Naive thymus-derived CD4-positive, alpha-beta T cell (primary cell): ENCODE data around the gene AGBL1. TPM values are rescaled to one million over a fixed set of nuclear protein-coding genes. Genes with fewer than 3 reads are reported as not detected.

ENCODE experiments used
- ATAC-seq: fragments of 150-1000 bp; cut with Tn5 transposase; 2 replicates; pipeline ENCODE4 v1.10.0; 2021; ENCODE audit warnings: mild to moderate bottlenecking, moderate library complexity
- CTCF ChIA-PET: fragments of 350-600 bp; sonication (Branson Sonifier 250); formaldehyde crosslinking; loops from one replicate; lab custom pipeline; 2021; ENCODE audit warnings: antibody characterized with exemption; lab: Charles Lee
- POLR2A ChIA-PET: fragments of 350-600 bp; sonication (Branson Sonifier 250); formaldehyde crosslinking; loops from one replicate; lab custom pipeline; 2021; ENCODE audit warnings: antibody characterized with exemption, inconsistent platforms; lab: Charles Lee
- DNase-seq, 9 donors: peaks; one replicate each; pipeline versions ENCODE4 v3.0.0 to v3.0.0-alpha.2; 2020 to 2022; ENCODE audit warnings: mixed read lengths in 1 of 9
- H3K27ac ChIP-seq: one replicate; pipeline ENCODE4 v1.7.0; 2013; ENCODE audit warnings: mild to moderate bottlenecking, low read depth, low read length, moderate library complexity
- H3K27me3 ChIP-seq, 2 donors: one replicate each; pipeline ENCODE4 v1.7.0; 2013; ENCODE audit warnings: low read length in 2 of 2, mild to moderate bottlenecking in 2 of 2, moderate library complexity in 2 of 2; ENCODE audit not compliant: control insufficient read depth in 2 of 2, insufficient read depth in 2 of 2
- H3K36me3 ChIP-seq, 3 experiments: 1 replicate in 2 of 3; 2 replicates in 1 of 3; pipeline ENCODE4 v1.7.0; 2013; ENCODE audit warnings: low read length in 3 of 3, mild to moderate bottlenecking in 3 of 3, moderate library complexity in 1 of 3; ENCODE audit not compliant: insufficient read depth in 3 of 3, control insufficient read depth in 2 of 3
- H3K4me1 ChIP-seq, 2 donors: one replicate each; pipeline ENCODE4 v1.7.0; 2013; ENCODE audit warnings: low read length in 2 of 2, mild to moderate bottlenecking in 2 of 2, moderate library complexity in 1 of 2; ENCODE audit not compliant: control insufficient read depth in 2 of 2, insufficient read depth in 2 of 2
- H3K4me3 ChIP-seq: 2 replicates; pipeline ENCODE4 v1.7.0; 2013; ENCODE audit warnings: mild to moderate bottlenecking, low read length
- H3K9me3 ChIP-seq, 3 experiments: 1 replicate in 2 of 3; 2 replicates in 1 of 3; pipeline ENCODE4 v1.7.0; 2013; ENCODE audit warnings: low read length in 3 of 3; ENCODE audit not compliant: control insufficient read depth in 2 of 3
- H3K27ac Mint-ChIP-seq, 9 donors: one replicate each; pipeline ENCODE4 v1.8.0; 2020 to 2022; ENCODE audit warnings: mixed read lengths in 9 of 9, mild to moderate bottlenecking in 8 of 9, moderate library complexity in 5 of 9, inconsistent platforms in 2 of 9
- H3K27me3 Mint-ChIP-seq, 5 donors: one replicate each; pipeline ENCODE4 v1.8.0; 2021 to 2022; ENCODE audit warnings: mixed read lengths in 5 of 5, mild to moderate bottlenecking in 1 of 5
- H3K36me3 Mint-ChIP-seq, 5 donors: one replicate each; pipeline ENCODE4 v1.8.0; 2020 to 2022; ENCODE audit warnings: mixed read lengths in 5 of 5, mild to moderate bottlenecking in 3 of 5, inconsistent platforms in 1 of 5
- H3K4me1 Mint-ChIP-seq, 7 donors: one replicate each; pipeline ENCODE4 v1.8.0; 2020 to 2022; ENCODE audit warnings: mixed read lengths in 7 of 7, mild to moderate bottlenecking in 3 of 7, inconsistent platforms in 1 of 7
- H3K4me3 Mint-ChIP-seq, 10 donors: one replicate each; pipeline ENCODE4 v1.8.0; 2020 to 2022; ENCODE audit warnings: mild to moderate bottlenecking in 10 of 10, mixed read lengths in 10 of 10, moderate library complexity in 6 of 10, inconsistent platforms in 2 of 10
- H3K9me3 Mint-ChIP-seq, 11 donors: one replicate each; pipeline ENCODE4 v1.8.0; 2020 to 2022; ENCODE audit warnings: mixed read lengths in 11 of 11, mild to moderate bottlenecking in 4 of 11, inconsistent platforms in 1 of 11, moderate library complexity in 1 of 11
- intact Hi-C, 2 donors: fragments of 100-400 bp; cut with micrococcal nuclease; formaldehyde crosslinking; loops; one replicate each; pipeline ENCODE4 v1.15.1; 2023
- polyA plus RNA-seq, 2 donors: library from polyadenylated mRNA; unstranded; fragments of 300-500 nt; fragmentation: Illumina TruSeq; gene quantifications; one replicate each; pipeline ENCODE4 v1.2.3, GENCODE V29; 2021
- total RNA-seq, 6 experiments: library from RNA in 5 of 6; stranded (reverse) in 5 of 6; gene quantifications; 1 replicate in 5 of 6; 2 replicates in 1 of 6; pipeline ENCODE4 v1.2.3 and lab custom pipeline; 2021 to 2026

AGBL1 gene
- not detected for total RNA-seq
- not detected for polyA plus RNA-seq
- total RNA-seq (lab: John Stamatoyannopoulos, UW) = not detected

- Mint-ChIP-seq H3K27ac (no peak within 1 kb of the TSS), H3K36me3 (no peaks in the 10 kb centered on the region), H3K4me1 (peaks cover 0 to 26% (median 25%) of the 10 kb centered on the region in 7 donors), H3K27me3 (peaks cover 5 to 26% (median 6%) of the 10 kb centered on the region in 5 donors), H3K4me3 (no peak within 1 kb of the TSS), H3K9me3 (peaks cover 0 to 1% (median 0%) of the 10 kb centered on the region in 11 donors)
- Histone ChIP-seq H3K27ac (no peak within 1 kb of the TSS), H3K36me3 (no peaks in the 10 kb centered on the region), H3K4me1 (peaks cover 0 to 21% of the 10 kb centered on the region in 2 donors), H3K27me3 (no peaks in the 10 kb centered on the region), H3K9me3 (no peaks in the 10 kb centered on the region), H3K4me3 (no peak within 1 kb of the TSS)
- CTCF ChIA-PET = no interaction called here
- DNase-seq (no peak), ATAC-seq (no peak)
- intact Hi-C loops = no loop called here
- POLR2A ChIA-PET = no interaction called here
Observed at GRCh38 chr15:86079508-86080266, at the start of gene AGBL1. Gene AGBL1, plus strand, starts transcription at chr15:86079871.

- no peaks in the 10 kb centered on the region for H3K4me1 Mint-ChIP-seq
- H3K27ac Mint-ChIP-seq = no peak overlapping the region
- no peak overlapping the region for H3K4me3 Mint-ChIP-seq
- ChIA-PET CTCF (no interaction called here), POLR2A (no interaction called here)
- no peak overlapping the region for H3K4me3 ChIP-seq
- H3K9me3 ChIP-seq = no peaks in the 10 kb centered on the region
- H3K4me1 ChIP-seq = no peaks in the 10 kb centered on the region
- H3K27me3 Mint-ChIP-seq = peaks cover 0 to 19% (median 13%) of the 10 kb centered on the region in 5 donors
- intact Hi-C loops = no loop called here
- DNase-seq (no peak), ATAC-seq (no peak)
- H3K9me3 Mint-ChIP-seq = no peaks in the 10 kb centered on the region
- no peak overlapping the region for H3K27ac ChIP-seq
- H3K27me3 ChIP-seq = no peaks in the 10 kb centered on the region
- no peaks in the 10 kb centered on the region for H3K36me3 Mint-ChIP-seq
- no peaks in the 10 kb centered on the region for H3K36me3 ChIP-seq
Observed at GRCh38 chr15:86034904-86035303, 44.8 kb upstream of the AGBL1 start.

DNA sequence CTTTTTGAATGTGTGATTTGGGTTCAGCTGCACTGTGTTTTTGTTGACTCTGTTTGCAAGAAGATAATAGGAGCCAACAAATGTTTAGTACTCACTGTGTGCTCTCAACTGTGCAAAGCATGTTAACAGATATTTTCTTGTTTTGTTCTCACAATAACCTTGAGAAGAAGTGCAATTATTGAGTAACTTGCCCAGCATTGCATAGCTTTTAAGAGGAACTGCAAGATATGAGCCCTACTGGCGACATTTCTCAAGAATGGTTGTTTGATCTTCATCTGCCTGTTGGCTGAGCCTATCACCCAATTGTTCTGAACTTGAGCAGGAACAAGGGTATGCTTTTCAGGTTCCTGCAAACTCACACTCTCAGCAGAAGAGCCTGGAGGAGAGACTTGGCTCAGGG lies 43.4 kb upstream of the AGBL1 start:
- Histone ChIP-seq H3K4me3 (no peak overlapping the region), H3K9me3 (no peaks in the 10 kb centered on the region), H3K4me1 (no peaks in the 10 kb centered on the region), H3K36me3 (no peaks in the 10 kb centered on the region), H3K27me3 (no peaks in the 10 kb centered on the region), H3K27ac (no peak overlapping the region)
- Mint-ChIP-seq H3K27me3 (peaks cover 0 to 26% (median 13%) of the 10 kb centered on the region in 5 donors), H3K36me3 (no peaks in the 10 kb centered on the region), H3K9me3 (no peaks in the 10 kb centered on the region), H3K27ac (no peak overlapping the region), H3K4me1 (no peaks in the 10 kb centered on the region), H3K4me3 (no peak overlapping the region)
- no peak for ATAC-seq
- DNase-seq = no peak
- ChIA-PET POLR2A (no interaction called here), CTCF (no interaction called here)
- intact Hi-C loops = no loop called here

- Histone ChIP-seq H3K27me3 (no peaks in the 10 kb centered on the region), H3K27ac (no peak overlapping the region), H3K4me1 (no peaks in the 10 kb centered on the region), H3K9me3 (no peaks in the 10 kb centered on the region), H3K4me3 (no peak overlapping the region), H3K36me3 (no peaks in the 10 kb centered on the region)
- Mint-ChIP-seq H3K9me3 (no peaks in the 10 kb centered on the region), H3K4me1 (no peaks in the 10 kb centered on the region), H3K4me3 (no peak overlapping the region), H3K36me3 (no peaks in the 10 kb centered on the region), H3K27me3 (peaks cover 0 to 21% (median 15%) of the 10 kb centered on the region in 5 donors), H3K27ac (no peak overlapping the region)
- DNase-seq (no peak), ATAC-seq (no peak)
- CTCF ChIA-PET = no interaction called here
- POLR2A ChIA-PET = no interaction called here
- intact Hi-C loops = no loop called here
Observed at GRCh38 chr15:86038491-86038890, 41.2 kb upstream of the AGBL1 start.

GRCh38 chr15:86040356-86041033 lies 39.2 kb upstream of the AGBL1 start:
- intact Hi-C loops = no loop called here
- Histone ChIP-seq H3K36me3 (no peaks in the 10 kb centered on the region), H3K9me3 (no peaks in the 10 kb centered on the region), H3K4me1 (no peaks in the 10 kb centered on the region), H3K27ac (no peak overlapping the region), H3K27me3 (no peaks in the 10 kb centered on the region), H3K4me3 (no peak overlapping the region)
- no peak overlapping the region for H3K27ac Mint-ChIP-seq
- POLR2A ChIA-PET = no interaction called here
- peaks cover 0 to 7% (median 4%) of the 10 kb centered on the region in 7 donors for H3K4me1 Mint-ChIP-seq
- ATAC-seq (no peak), DNase-seq (no peak)
- peaks cover 0 to 21% (median 15%) of the 10 kb centered on the region in 5 donors for H3K27me3 Mint-ChIP-seq
- H3K4me3 Mint-ChIP-seq = no peak overlapping the region
- H3K36me3 Mint-ChIP-seq = no peaks in the 10 kb centered on the region
- CTCF ChIA-PET = no interaction called here
- H3K9me3 Mint-ChIP-seq = no peaks in the 10 kb centered on the region

DNA sequence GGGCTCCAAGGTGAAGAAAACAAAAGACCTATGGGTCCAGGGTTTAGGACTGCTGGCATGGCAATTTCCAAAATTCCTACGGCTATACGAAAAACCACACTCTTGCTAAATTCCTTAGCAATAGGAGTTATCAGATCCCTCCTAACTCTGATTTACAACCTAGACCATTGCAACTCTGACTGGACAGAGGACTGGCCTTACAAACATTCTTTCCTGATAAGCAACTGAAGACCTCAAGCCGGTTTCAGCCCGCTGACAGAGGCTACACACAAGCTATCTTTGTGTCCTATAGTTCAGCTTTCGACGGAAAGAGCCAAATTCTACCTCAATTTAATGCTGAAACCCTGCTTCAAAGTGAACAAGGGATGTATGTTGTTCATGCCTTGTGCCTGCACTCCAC lies 38.3 kb upstream of the AGBL1 start:
- Mint-ChIP-seq H3K4me3 (no peak overlapping the region), H3K36me3 (no peaks in the 10 kb centered on the region), H3K4me1 (peaks cover 0 to 7% (median 4%) of the 10 kb centered on the region in 7 donors), H3K9me3 (no peaks in the 10 kb centered on the region), H3K27me3 (peaks cover 0 to 21% (median 17%) of the 10 kb centered on the region in 5 donors), H3K27ac (no peak overlapping the region)
- intact Hi-C loops = no loop called here
- CTCF ChIA-PET = no interaction called here
- Histone ChIP-seq H3K27me3 (no peaks in the 10 kb centered on the region), H3K4me1 (no peaks in the 10 kb centered on the region), H3K36me3 (no peaks in the 10 kb centered on the region), H3K27ac (no peak overlapping the region), H3K4me3 (no peak overlapping the region), H3K9me3 (no peaks in the 10 kb centered on the region)
- ATAC-seq = no peak
- no peak for DNase-seq
- POLR2A ChIA-PET = no interaction called here
